ENCODE measurements around the gene ARHGDIB. TPM values are rescaled to one million over a fixed set of nuclear protein-coding genes. Genes with fewer than 3 reads are reported as not detected.

ARHGDIB gene
- total RNA-seq, 1 donor from 2014 or later, result 680 TPM

- ATAC-seq (ENCODE audit: low read depth) (no peak), DNase-seq (no peak)
- CTCF ChIA-PET, result no interaction called here
- Mint-ChIP-seq H3K27me3 (no peaks in the 10 kb centered on the region), H3K4me3 (no peak overlapping the region), H3K4me1 (peaks cover 50% of the 10 kb centered on the region), H3K27ac (peak overlapping the region; percentile 3), H3K9me3 (peaks cover 2% of the 10 kb centered on the region), H3K36me3 (ENCODE audit: low read depth) (peaks cover 87% of the 10 kb centered on the region)
- POLR2A ChIA-PET, result no interaction called here
- intact Hi-C loops (cut with micrococcal nuclease), result no loop called here
- no peak for TF ChIP-seq CTCF (IDR thresholded peaks at IDR 0.05)
Observed at GRCh38 chr12:14942196-14942931, 19.0 kb downstream of the ARHGDIB start.

- DNase-seq, result no peak
- no peak for ATAC-seq (ENCODE audit: low read depth)
- TF ChIP-seq CTCF (IDR thresholded peaks at IDR 0.05), result no peak
- H3K27me3 Mint-ChIP-seq, result no peaks in the 10 kb centered on the region
- CTCF ChIA-PET, result no interaction called here
- intact Hi-C loops (cut with micrococcal nuclease), result no loop called here
- POLR2A ChIA-PET, result interaction anchor here (1.2 to 4.2 kb wide), 2 partner anchors 10 to 17 kb away, joined by 3 to 49 read pairs; partner anchors contain the start of gene ARHGDIB
- no peak overlapping the region for H3K4me3 Mint-ChIP-seq
- peaks cover 2% of the 10 kb centered on the region for H3K9me3 Mint-ChIP-seq
- H3K36me3 Mint-ChIP-seq (ENCODE audit: low read depth), result peaks cover 86% of the 10 kb centered on the region
- H3K27ac Mint-ChIP-seq, result no peak overlapping the region
- peaks cover 46% of the 10 kb centered on the region for H3K4me1 Mint-ChIP-seq
Observed at GRCh38 chr12:14941369-14941768, 20.0 kb downstream of the ARHGDIB start.

- Mint-ChIP-seq H3K4me3 (no peak within 1 kb of the TSS), H3K9me3 (peaks cover 2% of the 10 kb centered on the region)
- POLR2A ChIA-PET, result interaction anchor here (0.6 to 4.2 kb wide), 3 partner anchors 10 to 43 kb away, joined by 3 to 49 read pairs (median 43); partner anchors contain the start of gene ARHGDIB
Observed at GRCh38 chr12:14938301-14938700, 23.1 kb downstream of the ARHGDIB start, which contains the start of gene ERP27. Gene ERP27 (minus strand): TSS chr12:14938537. CDS start chr12:14938508, 29 bp downstream.

GRCh38 chr12:14937689-14938088 lies 23.7 kb downstream of the ARHGDIB start:
- ATAC-seq (ENCODE audit: low read depth) (peak; percentile 41), DNase-seq (no peak)
- CTCF ChIA-PET, result interaction anchor here (0.7 to 4.2 kb wide), 6 partner anchors 11 to 91 kb away, joined by 3 to 31 read pairs (median 4); no protein-coding TSS in a partner anchor
- Mint-ChIP-seq H3K9me3 (peaks cover 2% of the 10 kb centered on the region), H3K27ac (peak overlapping the region; percentile 91), H3K4me1 (peaks cover 37% of the 10 kb centered on the region), H3K4me3 (no peak overlapping the region), H3K36me3 (ENCODE audit: low read depth) (peaks cover 86% of the 10 kb centered on the region), H3K27me3 (no peaks in the 10 kb centered on the region)
- no peak for TF ChIP-seq CTCF (IDR thresholded peaks at IDR 0.05)
- POLR2A ChIA-PET, result interaction anchor here (1.2 to 4.2 kb wide), 4 partner anchors 11 to 57 kb away, joined by 3 to 49 read pairs (median 23); partner anchors contain the start of gene ARHGDIB
- intact Hi-C loops (cut with micrococcal nuclease), result loop anchor here (1.0 to 2.0 kb wide), 3 partner anchors 15 to 92 kb away; no protein-coding TSS in a partner anchor

More at GRCh38 chr12:14938301-14938700, 23.1 kb downstream of the ARHGDIB start, which contains the start of gene ERP27:
- ATAC-seq (ENCODE audit: low read depth), result no peak
- Mint-ChIP-seq H3K36me3 (ENCODE audit: low read depth) (peaks cover 84% of the 10 kb centered on the region), H3K27me3 (no peaks in the 10 kb centered on the region), H3K4me1 (peaks cover 37% of the 10 kb centered on the region), H3K27ac (peak within 1 kb of the TSS; percentile 91)
- CTCF ChIA-PET, result interaction anchor here (0.7 to 4.2 kb wide), 4 partner anchors 17 to 92 kb away, joined by 3 to 31 read pairs (median 4); no protein-coding TSS in a partner anchor
- intact Hi-C loops (cut with micrococcal nuclease), result loop anchor here (2.0 kb wide), 1 partner anchor 14 kb away; no protein-coding TSS in a partner anchor
- no peak for TF ChIP-seq CTCF (IDR thresholded peaks at IDR 0.05)
- DNase-seq, result no peak

- intact Hi-C loops (cut with micrococcal nuclease), result loop anchor here (1.0 kb wide), 2 partner anchors 58 to 92 kb away; no protein-coding TSS in a partner anchor
- POLR2A ChIA-PET, result interaction anchor here (1.2 to 3.6 kb wide), 3 partner anchors 11 to 58 kb away, joined by 3 to 43 read pairs (median 3); no protein-coding TSS in a partner anchor
- no peak overlapping the region for H3K4me3 Mint-ChIP-seq
- CTCF ChIA-PET, result interaction anchor here (1.1 to 4.2 kb wide), 3 partner anchors 11 to 60 kb away, joined by 3 to 31 read pairs (median 4); no protein-coding TSS in a partner anchor
- DNase-seq, result no peak
- ATAC-seq (ENCODE audit: low read depth), result no peak
- no peaks in the 10 kb centered on the region for H3K27me3 Mint-ChIP-seq
- peaks cover 86% of the 10 kb centered on the region for H3K36me3 Mint-ChIP-seq (ENCODE audit: low read depth)
- peak overlapping the region; percentile 44 for H3K27ac Mint-ChIP-seq
- H3K9me3 Mint-ChIP-seq, result peaks cover 2% of the 10 kb centered on the region
- TF ChIP-seq CTCF (IDR thresholded peaks at IDR 0.05), result no peak
- H3K4me1 Mint-ChIP-seq, result peaks cover 34% of the 10 kb centered on the region
Observed at GRCh38 chr12:14937014-14937413, 24.4 kb downstream of the ARHGDIB start.

Data from activated B cell treated with CpG ODN at 0.5 μM for 24 hours (primary cell).